Heart left ventricle (tissue), 13 donors: ENCODE measurements around the gene FAM20B.

Experiments
- CTCF ChIP-seq, 12 donors: fragments of 200-600 bp; sonication (generic) in 4 of 12; IDR thresholded peaks; one replicate each; pipeline versions ENCODE4 v1.5.0 to v1.8.0; 2018 to 2022; ENCODE audit warnings: antibody characterized with exemption in 12 of 12, mild to moderate bottlenecking in 5 of 12
- POLR2A ChIP-seq, 2 donors: fragments of 450-650 bp; IDR thresholded peaks; one replicate each; pipeline ENCODE4 v1.6.1; 2017; ENCODE audit warnings: antibody characterized with exemption in 2 of 2, mild to moderate bottlenecking in 2 of 2, moderate library complexity in 2 of 2
- donor health status: ischemic (EF 13 %, LVEDD 7.1; RV severe dilation, severe dysfunction).
- donor health status: DM: no; HTN: yes; CAD: no.
- donor health status: DM: no; HTN: no; CAD: no.
- donor health status: ischemic (EF 25% LVEDD 6.9; RV normal size, moderate dysfunction).
- donor health status: ischemic (EF 25% LVEDD 5.7; RV mildly dilated, moderate dysfunction).
- donor health status: ischemic (EF 35%, LVEDD 5.7; RV mildly dilated, moderate dysfunction).
- donor health status: nonischemic (EF 11% LVEDD 7.7; RV severe dilation, severe dysfunction).
- donor health status: DM: yes; HTN: yes; CAD: no.
- donor health status: PGD.
- donor health status: ischemic (EF 29% LVEDD 5.4; RV normal size, mild dysfunction).
- donor health status: nonischemic (EF 23%, LVEDD 6.1; RV moderate dilation, normal function).

- peak in 1 of 12 donors; percentile 14 for TF ChIP-seq CTCF (IDR thresholded peaks at IDR 0.05)
- TF ChIP-seq POLR2A (IDR thresholded peaks at IDR 0.05) = no peak
Observed at GRCh38 chr1:179025125-179025974, at the start of gene FAM20B.
